GM23248 (cell line): ENCODE measurements around the gene POLR3A. TPM values are rescaled to one million over a fixed set of nuclear protein-coding genes. Genes with fewer than 3 reads are reported as not detected.

Source experiments
- DNase-seq: peaks from one replicate; pipeline ENCODE4 v3.0.0-alpha.2; 2015
- H2AFZ ChIP-seq: fragments of 200-600 bp; sonication (generic); 2 replicates; pipeline ENCODE4 v1.6.1; 2016; ENCODE audit warnings: antibody characterized with exemption
- H3F3A ChIP-seq: fragments of 200-600 bp; sonication (generic); 2 replicates; pipeline ENCODE4 v1.6.1; 2016; ENCODE audit warnings: mild to moderate bottlenecking, antibody characterized with exemption, mixed run types; ENCODE audit not compliant: insufficient read depth
- H3K27ac ChIP-seq: fragments of 200-600 bp; sonication (generic); 2 replicates; pipeline ENCODE4 v1.5.1; 2016; ENCODE audit warnings: mild to moderate bottlenecking
- H3K27me3 ChIP-seq: fragments of 200-600 bp; sonication (generic); replicated peaks from 2 replicates; pipeline ENCODE4 v1.6.1; 2016; ENCODE audit warnings: mild to moderate bottlenecking; ENCODE audit not compliant: insufficient read depth
- H3K36me3 ChIP-seq: fragments of 200-600 bp; sonication (generic); 2 replicates; pipeline ENCODE4 v1.6.1; 2016; ENCODE audit warnings: low read depth, mild to moderate bottlenecking
- H3K4me1 ChIP-seq: fragments of 200-600 bp; sonication (generic); 2 replicates; pipeline ENCODE4 v1.6.1; 2016; ENCODE audit warnings: mild to moderate bottlenecking; ENCODE audit not compliant: insufficient read depth
- H3K4me2 ChIP-seq: fragments of 200-600 bp; sonication (generic); one replicate; pipeline ENCODE4 v1.6.1; 2016; ENCODE audit warnings: mild to moderate bottlenecking; ENCODE audit not compliant: unreplicated experiment
- H3K4me3 ChIP-seq: fragments of 200-600 bp; sonication (generic); 2 replicates; pipeline ENCODE4 v1.5.1; 2016; ENCODE audit warnings: mild to moderate bottlenecking
- H3K79me2 ChIP-seq: fragments of 200-600 bp; sonication (generic); 2 replicates; pipeline ENCODE4 v1.6.1; 2016; ENCODE audit warnings: mild to moderate bottlenecking; ENCODE audit not compliant: insufficient read depth
- H3K9ac ChIP-seq: fragments of 200-600 bp; sonication (generic); 2 replicates; pipeline ENCODE4 v1.6.1; 2016; ENCODE audit warnings: mild to moderate bottlenecking
- H3K9me2 ChIP-seq: fragments of 200-600 bp; sonication (generic); 2 replicates; pipeline ENCODE4 v1.6.1; 2016; ENCODE audit warnings: mixed run types, mild to moderate bottlenecking, moderate library complexity; ENCODE audit not compliant: insufficient read depth
- H3K9me3 ChIP-seq: fragments of 200-600 bp; sonication (generic); one replicate; pipeline ENCODE4 v1.6.1; 2017; ENCODE audit warnings: low read depth
- H4K20me1 ChIP-seq: fragments of 200-600 bp; sonication (generic); 2 replicates; pipeline ENCODE4 v1.6.0; 2016; ENCODE audit not compliant: insufficient read depth
- EZH2 ChIP-seq: fragments of 200-600 bp; sonication (generic); IDR thresholded peaks from 2 replicates; pipeline ENCODE4 v1.6.1; 2018; ENCODE audit warnings: antibody characterized with exemption, mild to moderate bottlenecking; ENCODE audit not compliant: insufficient read depth, poor library complexity, severe bottlenecking
- EZH2phosphoT487 ChIP-seq: fragments of 200-600 bp; sonication (generic); IDR thresholded peaks from 2 replicates; pipeline ENCODE4 v1.6.1; 2018; ENCODE audit warnings: antibody characterized with exemption, moderate library complexity, mild to moderate bottlenecking, low read depth; ENCODE audit not compliant: insufficient read depth
- WGBS, 2 experiments: methylation state at CpG; one replicate each; pipeline ENCODE4 v1.1.6; 2015 to 2017; ENCODE audit warnings: low lambda C conversion rate in 2 of 2, low coverage in 1 of 2; ENCODE audit errors: missing lambda C conversion rate in 2 of 2; 5-methylcytosine and 5-hydroxymethylcytosine counted together
- in situ Hi-C: fragments of 300-500 bp; cut with MboI; formaldehyde crosslinking; loops from 2 replicates; pipeline ENCODE4 v1.15.0; 2020
- polyA plus RNA-seq: library from polyadenylated mRNA; unstranded; fragments of >200 nt; fragmentation: Nextera tagmentation; extraction: Ambion mirVana; gene quantifications from 2 replicates; pipeline ENCODE4 v1.2.1, GENCODE V29; 2016
- small RNA-seq: library from RNA; depleted of rRNA; stranded (forward); fragments of <200 nt; gene quantifications from one replicate; pipeline ENCODE3, GENCODE V24; 2014; ENCODE audit warnings: low read depth, low replicate concordance
- total RNA-seq: library from RNA; depleted of rRNA; stranded (reverse); fragments of >200 nt; shearing (Covaris generic); gene quantifications from 2 replicates; pipeline ENCODE4 v1.2.3, GENCODE V29; 2014; rRNA removed

The POLR3A gene
- total and polyA plus RNA-seq, 2 experiments from 2014 or later: 9.2 to 12.8 TPM

DNA sequence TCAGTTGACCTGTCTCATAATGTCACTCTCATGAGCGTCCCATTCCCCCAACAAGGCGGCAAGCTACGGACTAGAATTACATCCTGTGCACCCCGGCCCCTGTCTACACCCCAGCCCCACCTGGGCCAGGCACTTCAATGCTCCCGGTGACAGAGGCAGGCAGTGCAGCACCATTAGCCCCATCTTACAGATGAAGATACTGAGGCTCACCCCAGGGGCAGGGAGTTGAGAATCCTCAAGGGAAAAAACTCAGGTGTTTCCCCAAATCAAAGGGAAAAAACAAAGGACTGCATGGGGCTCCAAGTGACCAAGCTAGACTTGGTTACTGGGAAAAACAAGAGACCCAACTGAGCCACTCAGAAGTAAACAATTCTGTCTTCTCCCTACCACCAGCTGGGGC, 107.3 kb downstream of the POLR3A start:
- Histone ChIP-seq H4K20me1 (peaks cover 6% of the 10 kb centered on the region), H3K36me3 (no peaks in the 10 kb centered on the region), H3F3A (peaks cover 19% of the 10 kb centered on the region; the same call in 1 of the 2 replicates), H3K9me2 (no peaks in the 10 kb centered on the region), H3K9ac (no peak overlapping the region), H3K79me2 (peaks cover 87% of the 10 kb centered on the region), H3K9me3 (no peaks in the 10 kb centered on the region), H3K27ac (no peak overlapping the region), H3K27me3 (no peaks in the 10 kb centered on the region), H2AFZ (no peak overlapping the region), H3K4me3 (no peak overlapping the region), H3K4me1 (peaks cover 18% of the 10 kb centered on the region), H3K4me2 (no peak overlapping the region)
- in situ Hi-C loops: no loop called here
- no peak for TF ChIP-seq EZH2phosphoT487
- TF ChIP-seq EZH2: no peak
- WGBS, 2 experiments: 98 to 100% methylated on average over 5 of the region's 5 CpGs
- no peak for DNase-seq

DNA sequence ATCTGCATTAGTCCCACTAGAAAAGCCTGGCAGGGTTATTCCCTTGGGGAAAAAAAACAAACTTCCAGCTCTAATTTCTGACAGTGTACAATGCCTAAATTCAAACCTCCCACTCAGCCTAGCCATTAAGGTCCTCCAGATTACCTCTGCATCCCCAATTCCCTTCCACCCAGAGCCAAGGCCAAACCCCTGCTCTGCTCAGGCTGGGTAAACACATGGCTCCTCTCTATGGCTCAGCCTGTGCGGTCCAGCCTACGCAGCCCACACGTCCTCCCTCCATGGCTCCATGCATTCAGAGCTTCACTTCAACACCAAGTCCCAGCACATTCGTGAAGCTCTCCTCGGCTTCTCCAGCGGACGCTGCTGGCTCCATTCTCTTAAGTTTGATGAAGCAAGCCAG, 107.9 kb downstream of the POLR3A start:
- Histone ChIP-seq H3K4me1 (peaks cover 18% of the 10 kb centered on the region), H3K9ac (no peak overlapping the region), H3K4me2 (no peak overlapping the region), H3F3A (peaks cover 19% of the 10 kb centered on the region; the same call in 1 of the 2 replicates), H3K27ac (no peak overlapping the region), H3K79me2 (peaks cover 93% of the 10 kb centered on the region), H3K27me3 (no peaks in the 10 kb centered on the region), H3K9me3 (no peaks in the 10 kb centered on the region), H2AFZ (no peak overlapping the region), H3K9me2 (no peaks in the 10 kb centered on the region), H3K36me3 (no peaks in the 10 kb centered on the region), H4K20me1 (peaks cover 8% of the 10 kb centered on the region), H3K4me3 (no peak overlapping the region)
- 97 to 99% methylated on average over 7 of the region's 7 CpGs for WGBS, 2 experiments
- in situ Hi-C loops: no loop called here
- TF ChIP-seq EZH2phosphoT487: no peak
- TF ChIP-seq EZH2: no peak
- DNase-seq: no peak

DNA sequence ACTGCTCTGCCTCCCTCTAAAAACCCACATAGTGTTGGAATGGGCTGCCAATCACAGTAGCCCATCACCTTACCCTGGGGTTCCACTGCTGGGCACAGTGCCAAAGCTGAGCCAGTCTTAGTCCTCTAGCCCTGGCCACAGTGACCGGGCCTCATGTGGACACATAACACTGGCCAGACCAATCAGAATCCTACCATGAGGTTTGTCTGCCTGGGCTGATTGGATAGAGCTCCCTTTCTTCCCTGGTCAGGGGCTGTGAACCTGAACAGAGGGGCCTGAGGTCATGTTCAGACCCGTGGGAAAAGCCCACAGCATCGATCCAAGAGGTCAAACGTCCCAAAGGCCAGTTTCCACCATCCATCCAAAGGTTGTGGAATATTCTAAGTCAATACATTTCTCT, 108.8 kb downstream of the POLR3A start:
- H3K4me2 ChIP-seq: no peak overlapping the region
- no peaks in the 10 kb centered on the region for H3K9me3 ChIP-seq
- H3K79me2 ChIP-seq: peaks cover 99% of the 10 kb centered on the region
- peaks cover 20% of the 10 kb centered on the region for H3K4me1 ChIP-seq
- H3K9me2 ChIP-seq: no peaks in the 10 kb centered on the region
- no peak overlapping the region for H2AFZ ChIP-seq
- no peaks in the 10 kb centered on the region for H3K27me3 ChIP-seq
- H3K9ac ChIP-seq: no peak overlapping the region
- DNase-seq: no peak
- in situ Hi-C loops: no loop called here
- no peaks in the 10 kb centered on the region for H3K36me3 ChIP-seq
- no peak for TF ChIP-seq EZH2phosphoT487
- TF ChIP-seq EZH2: no peak
- 76 to 90% methylated on average over 4 of the region's 4 CpGs for WGBS, 2 experiments
- no peak overlapping the region for H3K4me3 ChIP-seq
- no peak overlapping the region for H3K27ac ChIP-seq
- H3F3A ChIP-seq: peaks cover 19% of the 10 kb centered on the region; the same call in 1 of the 2 replicates
- peaks cover 15% of the 10 kb centered on the region for H4K20me1 ChIP-seq

DNA sequence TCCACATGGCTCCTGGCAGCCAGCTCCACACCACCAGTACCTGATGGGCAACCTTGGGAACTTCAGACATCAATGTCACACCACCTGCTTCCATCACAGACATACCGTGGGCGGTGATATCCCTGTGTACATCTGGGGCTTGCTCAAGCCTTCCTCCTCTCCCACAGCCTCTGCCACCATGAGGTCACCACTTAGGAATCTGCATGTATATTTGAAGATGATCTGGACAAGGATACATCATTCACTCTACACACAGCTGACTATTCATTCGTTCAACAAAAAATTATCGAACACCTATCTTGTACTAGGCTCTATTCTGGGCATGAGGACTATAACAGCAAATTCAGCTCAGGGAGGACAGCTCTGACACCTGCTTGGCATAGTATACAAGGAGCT, 109.6 kb downstream of the POLR3A start:
- Histone ChIP-seq H3K4me1 (peaks cover 17% of the 10 kb centered on the region), H3K4me3 (no peak overlapping the region), H4K20me1 (peaks cover 22% of the 10 kb centered on the region), H3K9me3 (no peaks in the 10 kb centered on the region), H3K9me2 (no peaks in the 10 kb centered on the region), H3K9ac (no peak overlapping the region), H3K27ac (no peak overlapping the region), H3K27me3 (no peaks in the 10 kb centered on the region), H3K4me2 (no peak overlapping the region), H3F3A (peaks cover 15% of the 10 kb centered on the region; the same call in 1 of the 2 replicates), H3K36me3 (no peaks in the 10 kb centered on the region), H3K79me2 (peaks cover 99% of the 10 kb centered on the region), H2AFZ (no peak overlapping the region)
- DNase-seq: peak; percentile 75
- 36 to 51% methylated on average over 4 of the region's 4 CpGs for WGBS, 2 experiments
- TF ChIP-seq EZH2phosphoT487 (no peak), EZH2 (no peak)
- in situ Hi-C loops: no loop called here

Small RNAs within 50 kb of the gene (small RNA-seq; reads per million reads assigned to genes)
- not detected for gene RF00017

Other genes starting within 250 kb of the POLR3A start
- gene DLG5, start 102.8 kb downstream of the POLR3A start, total RNA-seq: 27.4 and 27.9 TPM in 2 replicates
- 4.4 and 5.0 TPM in 2 replicates for gene DLG5, start 102.8 kb downstream of the POLR3A start, polyA plus RNA-seq
- gene RPS24, start 4.3 kb upstream of the POLR3A start, total RNA-seq: 1,265 and 1,653 TPM in 2 replicates
- gene RPS24, start 4.3 kb upstream of the POLR3A start, polyA plus RNA-seq: 660 and 669 TPM in 2 replicates